ENCODE results near the gene EP400. TPM values are rescaled to one million over a fixed set of nuclear protein-coding genes. Genes with fewer than 3 reads are reported as not detected.
A peak's percentile ranks its signal among the peaks of the same experiment; 100 is the strongest.

EP400 gene
- total and polyA plus RNA-seq, 2 of the 4 experiments (the other 2 are of a cell fraction) = 4.3 to 11.4 TPM

GRCh38 chr12:131928711-131929580 is 20.8 kb upstream of the EP400 start, which contains the start of gene PUS1 (continued):
- TF ChIP-seq MAZ (IDR thresholded peaks at IDR 0.05; ENCODE audit: borderline replicate concordance, low read depth, low read length) (peak; percentile 95), RCOR1 (IDR thresholded peaks at IDR 0.05; ENCODE audit: insufficient replicate concordance, low read length) (no peak)
